HG03045 (cell line): Measurements from ENCODE around the gene NPC1.
"Not testable (repeated sequence)": the region's sequence is repeated elsewhere in the genome, so short reads cannot be mapped to it uniquely, and the experiment has no call there.

Experiments
- ATAC-seq: cut with Tn5 transposase; IDR thresholded peaks from one replicate; pipeline ENCODE4 v1.9.1; 2021; ENCODE audit warnings: mild to moderate bottlenecking, moderate library complexity; ENCODE audit not compliant: unreplicated experiment

The NPC1 gene

GRCh38 chr18:23586249-23587196 lies at the start of gene NPC1:
NPC1 (minus strand) TSS chr18:23586506; CDS start chr18:23586343, 163 bp downstream.
- peak; percentile 95 for ATAC-seq

DNA sequence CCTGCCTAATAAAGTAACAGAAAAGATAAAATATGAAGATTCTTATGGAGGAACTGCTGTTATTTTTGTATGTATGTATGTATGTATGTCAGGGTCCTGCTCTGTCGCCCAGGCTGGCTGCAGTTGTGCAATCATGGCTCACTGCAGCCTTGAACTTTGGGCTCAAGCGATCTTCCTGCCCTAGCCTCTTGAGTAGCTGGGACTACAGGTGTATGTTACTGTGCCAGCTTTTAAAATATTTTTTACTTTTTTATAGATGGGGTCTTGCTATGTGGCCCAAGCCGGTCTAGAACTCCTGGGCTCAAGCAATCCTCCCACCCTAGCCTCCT lies 49.7 kb upstream of the NPC1 start:
- ATAC-seq: no peak

DNA sequence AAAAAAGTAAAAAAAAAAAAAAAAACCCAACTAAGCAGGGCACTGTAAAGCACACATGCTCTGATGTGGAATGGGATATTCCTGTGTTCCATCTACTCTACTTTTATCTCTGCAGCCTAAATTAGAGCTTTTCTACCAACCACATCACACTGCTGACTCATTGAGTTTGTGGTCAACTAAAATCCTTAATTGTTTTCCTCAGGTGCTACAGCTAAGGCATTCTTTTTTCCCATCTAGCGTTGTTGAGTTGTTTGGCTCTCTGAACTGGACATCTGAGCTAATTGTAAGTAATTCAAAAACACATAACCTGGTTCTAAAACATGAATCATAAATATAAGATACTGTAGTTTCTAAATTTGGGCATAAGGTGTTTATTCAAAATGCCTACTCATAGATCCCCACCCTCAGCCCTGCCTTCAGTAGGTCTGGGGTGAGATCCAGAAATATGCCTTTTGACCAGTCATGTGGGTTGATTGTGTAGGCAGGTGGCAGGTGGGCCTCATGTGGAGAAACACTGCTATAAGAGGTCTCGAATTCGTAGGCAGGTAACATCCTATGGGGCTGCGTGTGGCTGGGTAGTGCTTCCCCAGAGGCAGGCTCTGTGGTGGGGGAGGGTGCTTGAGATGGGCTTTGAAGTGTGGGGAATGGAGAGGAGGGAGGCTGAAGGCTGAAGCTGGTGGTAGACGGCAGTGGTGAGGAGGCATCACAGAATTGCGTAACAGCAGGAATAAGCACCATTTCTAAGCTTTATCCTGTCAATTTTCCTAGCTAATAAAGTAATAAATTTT lies 49.2 kb upstream of the NPC1 start:
- ATAC-seq: no peak

GRCh38 chr18:23634692-23635091 lies 48.4 kb upstream of the NPC1 start:
- ATAC-seq: no peak

DNA sequence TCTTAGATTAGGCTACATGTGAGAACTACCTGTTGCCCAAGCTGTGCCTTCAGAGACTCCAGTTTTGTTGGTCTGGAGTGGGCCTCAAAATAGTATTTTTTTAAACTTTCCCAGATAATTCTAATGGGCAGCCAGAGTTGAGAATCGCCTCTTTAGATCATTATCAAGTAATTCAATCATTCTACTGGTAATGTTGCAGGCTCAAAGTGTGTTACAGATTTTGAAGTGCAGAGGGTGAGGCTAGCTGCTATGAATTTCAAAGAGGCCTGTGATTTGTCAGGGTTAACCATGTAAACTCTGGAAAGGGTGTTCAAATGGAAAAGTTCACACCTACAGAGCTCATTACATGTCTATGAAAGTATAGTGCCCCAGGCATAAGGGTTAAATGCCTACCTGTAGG lies 46.3 kb upstream of the NPC1 start:
- ATAC-seq: no peak

GRCh38 chr18:23631746-23632145 lies 45.4 kb upstream of the NPC1 start:
- no peak for ATAC-seq

- ATAC-seq: no peak
These were observed 45.0 kb upstream of the NPC1 start for GRCh38 chr18:23631312-23631711.

GRCh38 chr18:23629444-23629946 lies 43.2 kb upstream of the NPC1 start:
- ATAC-seq: no peak

- ATAC-seq: no peak
These were observed 41.7 kb upstream of the NPC1 start for GRCh38 chr18:23627970-23628369.

GRCh38 chr18:23627321-23627720 lies 41.0 kb upstream of the NPC1 start:
- no peak for ATAC-seq

GRCh38 chr18:23626451-23627279 lies 40.4 kb upstream of the NPC1 start:
- no peak for ATAC-seq

GRCh38 chr18:23623040-23623439 lies 36.7 kb upstream of the NPC1 start:
- ATAC-seq: no peak

DNA sequence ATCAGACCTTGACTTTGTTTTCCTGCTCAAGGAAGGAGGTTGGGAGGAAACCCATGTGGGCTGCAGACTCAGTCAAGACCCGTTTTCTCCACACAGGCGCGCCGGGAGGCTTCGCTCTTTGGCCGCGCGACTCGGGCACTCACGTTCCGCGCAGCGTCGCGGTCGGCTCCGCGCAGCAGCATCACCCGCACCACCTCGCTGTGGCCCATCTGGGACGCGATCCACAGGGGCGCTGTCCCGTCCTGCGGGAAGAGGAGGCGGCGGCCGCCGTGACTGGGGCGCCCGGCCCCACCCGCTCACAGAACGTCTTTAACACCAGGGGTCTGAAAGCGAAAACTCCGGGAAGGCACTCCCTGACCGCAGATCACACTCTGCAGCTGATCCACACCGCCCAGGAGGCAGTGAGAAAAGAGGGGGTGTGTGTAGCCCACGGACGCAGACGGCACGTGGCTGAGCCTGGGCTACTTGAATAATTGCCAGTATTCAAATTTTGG lies 33.1 kb upstream of the NPC1 start:
- ATAC-seq: peak; percentile 32

DNA sequence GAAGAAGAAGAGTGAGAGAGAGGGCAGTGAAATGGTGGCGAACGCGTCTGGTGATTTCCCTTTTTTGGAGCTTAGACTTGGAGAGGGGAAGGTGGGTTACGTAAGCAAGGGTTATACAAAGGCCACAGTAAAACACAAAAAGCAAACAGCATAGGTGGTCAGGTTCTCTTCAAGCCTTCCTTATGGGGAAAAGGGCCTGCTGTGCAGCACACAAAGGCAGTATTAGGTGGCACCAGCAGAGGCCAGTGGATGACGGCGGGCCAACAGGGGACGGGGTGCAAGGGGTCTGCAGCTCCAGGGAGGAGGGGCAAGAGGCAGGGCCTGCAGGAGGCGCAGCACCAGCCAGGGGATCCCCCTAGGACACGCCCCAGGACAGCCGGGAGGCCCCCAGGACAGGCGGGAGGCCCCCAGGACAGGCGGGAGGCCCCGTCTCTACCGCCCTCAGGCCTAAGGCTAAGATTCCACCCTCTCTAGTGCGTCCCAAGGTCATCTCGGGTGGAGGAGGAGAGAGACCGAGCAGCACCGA lies 32.6 kb upstream of the NPC1 start:
- peak; percentile 46 for ATAC-seq

- peak; percentile 41 for ATAC-seq
These were observed 31.2 kb upstream of the NPC1 start for GRCh38 chr18:23617412-23618014.

DNA sequence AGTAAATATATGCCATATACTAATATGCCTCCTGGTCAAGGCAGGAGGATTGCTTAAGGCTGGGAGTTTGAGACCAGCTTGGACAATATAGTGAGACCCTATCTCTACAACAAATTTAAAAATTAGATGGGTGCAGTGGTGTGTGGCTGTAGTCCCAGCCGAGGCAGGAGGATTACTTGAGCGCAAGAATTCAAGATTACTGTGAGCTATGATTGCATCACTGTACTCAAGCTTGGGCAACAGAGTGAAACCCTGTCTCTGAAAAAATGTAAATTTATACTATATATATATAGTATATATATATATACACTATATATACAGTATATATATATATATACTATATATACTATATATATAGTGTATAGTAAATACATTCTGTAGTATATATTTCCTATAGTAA lies 30.0 kb upstream of the NPC1 start:
- ATAC-seq: no peak

- ATAC-seq: no peak
These were observed 28.6 kb upstream of the NPC1 start for GRCh38 chr18:23614891-23615290.

DNA sequence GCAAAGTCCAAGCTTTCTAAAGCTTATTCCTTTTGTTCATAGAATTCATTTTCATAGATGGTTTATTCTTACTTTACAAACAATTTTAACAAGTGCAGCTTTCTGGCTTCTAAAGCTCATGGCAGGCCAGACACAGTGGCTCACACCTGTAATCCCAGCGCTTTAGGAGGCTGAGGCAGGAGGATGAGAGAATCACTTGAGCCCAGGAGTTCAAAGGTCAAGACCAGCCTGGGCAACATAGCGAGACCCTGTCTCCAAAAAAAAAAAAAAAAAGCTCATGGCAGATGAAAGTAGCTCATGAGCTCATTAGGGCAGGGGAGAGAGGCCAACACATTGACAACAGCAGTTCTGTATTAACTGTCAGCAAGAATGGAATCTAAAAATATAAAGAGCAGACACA lies 28.1 kb upstream of the NPC1 start:
- no peak for ATAC-seq

GRCh38 chr18:23613091-23613475 lies 26.8 kb upstream of the NPC1 start:
- not testable (repeated sequence) for ATAC-seq

DNA sequence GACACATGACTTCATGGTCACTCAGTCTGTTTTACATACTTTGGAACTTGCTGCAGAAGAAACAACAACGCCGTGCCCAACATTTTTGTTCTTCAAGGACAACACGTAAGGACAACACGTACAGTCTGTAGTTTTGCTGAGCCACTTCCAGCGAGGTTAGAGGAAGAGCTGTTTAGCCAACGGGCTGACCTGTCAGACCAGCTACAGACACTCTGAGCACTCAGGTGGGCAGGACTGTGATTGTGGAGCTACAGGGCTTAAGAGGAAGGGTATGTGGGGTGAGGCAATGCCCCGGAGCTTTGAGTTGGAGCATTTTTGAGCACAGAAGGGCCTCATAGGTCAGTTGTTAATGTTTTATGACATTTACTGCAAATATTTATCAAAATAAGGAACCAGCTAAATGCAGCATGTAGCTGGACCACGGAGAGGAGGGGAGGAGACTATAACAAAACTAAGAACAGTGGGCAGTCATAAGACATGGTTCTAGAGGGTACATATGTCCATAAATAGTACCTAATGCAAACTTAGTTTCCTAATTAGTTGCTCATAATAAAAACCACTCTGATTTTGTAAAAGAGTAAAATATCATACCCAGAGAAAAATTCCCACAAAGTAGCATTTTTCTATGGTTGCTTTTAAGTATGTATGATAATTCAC lies 26.3 kb upstream of the NPC1 start:
- ATAC-seq: no peak
